ENCODE results near the gene CFAP77. TPM values are rescaled to one million over a fixed set of nuclear protein-coding genes. Genes with fewer than 3 reads are reported as not detected.

Gene CFAP77
- total RNA-seq, 2 experiments from 2014 or later: not detected

DNA sequence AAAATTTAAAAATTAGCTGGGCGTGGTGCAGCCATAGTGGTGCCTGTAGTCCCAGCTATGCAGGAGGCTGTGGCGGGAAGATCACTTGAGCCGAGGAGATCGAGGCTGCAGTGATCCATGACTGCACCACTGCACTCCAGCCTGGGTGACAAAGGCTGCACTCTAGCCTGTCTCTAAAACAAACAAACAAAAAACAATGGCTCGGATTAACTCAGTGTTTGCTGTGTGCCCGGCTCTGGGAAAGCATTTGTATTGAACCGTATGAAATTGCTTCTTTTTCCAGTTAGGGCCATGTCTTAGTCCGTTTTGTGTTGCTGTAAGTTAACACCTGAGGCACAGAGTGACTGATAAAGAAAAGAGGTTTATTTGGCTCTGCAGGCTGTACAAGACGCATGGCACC lies 62.6 kb downstream of the CFAP77 start:
- Mint-ChIP-seq H3K4me3 (no peak overlapping the region), H3K27ac (no peak overlapping the region), H3K4me1 (ENCODE audit: low read depth) (peaks cover 2% of the 10 kb centered on the region), H3K27me3 (peaks cover 18% of the 10 kb centered on the region), H3K36me3 (ENCODE audit: low read depth) (no peaks in the 10 kb centered on the region), H3K9me3 (no peaks in the 10 kb centered on the region)
- POLR2A ChIA-PET: no interaction called here
- TF ChIP-seq, protein P1, sequence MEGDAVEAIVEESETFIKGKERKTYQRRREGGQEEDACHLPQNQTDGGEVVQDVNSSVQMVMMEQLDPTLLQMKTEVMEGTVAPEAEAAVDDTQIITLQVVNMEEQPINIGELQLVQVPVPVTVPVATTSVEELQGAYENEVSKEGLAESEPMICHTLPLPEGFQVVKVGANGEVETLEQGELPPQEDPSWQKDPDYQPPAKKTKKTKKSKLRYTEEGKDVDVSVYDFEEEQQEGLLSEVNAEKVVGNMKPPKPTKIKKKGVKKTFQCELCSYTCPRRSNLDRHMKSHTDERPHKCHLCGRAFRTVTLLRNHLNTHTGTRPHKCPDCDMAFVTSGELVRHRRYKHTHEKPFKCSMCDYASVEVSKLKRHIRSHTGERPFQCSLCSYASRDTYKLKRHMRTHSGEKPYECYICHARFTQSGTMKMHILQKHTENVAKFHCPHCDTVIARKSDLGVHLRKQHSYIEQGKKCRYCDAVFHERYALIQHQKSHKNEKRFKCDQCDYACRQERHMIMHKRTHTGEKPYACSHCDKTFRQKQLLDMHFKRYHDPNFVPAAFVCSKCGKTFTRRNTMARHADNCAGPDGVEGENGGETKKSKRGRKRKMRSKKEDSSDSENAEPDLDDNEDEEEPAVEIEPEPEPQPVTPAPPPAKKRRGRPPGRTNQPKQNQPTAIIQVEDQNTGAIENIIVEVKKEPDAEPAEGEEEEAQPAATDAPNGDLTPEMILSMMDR (IDR thresholded peaks at IDR 0.05): no peak
- DNase-seq (no peak), ATAC-seq (no peak)
- CTCF ChIA-PET: interaction anchor here (1.1 kb wide), 1 partner anchor 35 kb away, joined by 3 read pairs; no protein-coding TSS in a partner anchor
- intact Hi-C loops (cut with micrococcal nuclease): no loop called here

DNA sequence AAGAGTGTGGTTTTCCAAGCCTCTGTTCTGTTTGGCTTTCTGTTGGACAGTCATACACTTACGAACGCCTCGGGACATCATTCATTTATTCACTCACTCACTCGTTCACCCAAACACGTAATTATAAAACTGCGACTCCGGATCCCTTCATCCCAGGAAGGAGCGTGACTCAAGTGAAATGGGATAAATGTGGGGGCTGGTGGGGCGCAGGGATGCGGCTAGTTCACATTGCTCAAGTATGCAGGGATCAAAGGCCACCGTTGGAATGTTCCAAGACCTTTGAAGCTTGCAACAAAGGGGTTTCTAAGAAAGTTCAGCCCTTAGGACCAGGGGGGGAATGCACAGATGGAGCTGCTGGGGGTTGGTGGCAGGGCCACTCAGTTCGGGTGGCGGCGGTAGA lies 64.2 kb downstream of the CFAP77 start:
- DNase-seq (no peak), ATAC-seq (no peak)
- Mint-ChIP-seq H3K36me3 (ENCODE audit: low read depth) (no peaks in the 10 kb centered on the region), H3K4me1 (ENCODE audit: low read depth) (peaks cover 2% of the 10 kb centered on the region), H3K27me3 (peaks cover 20% of the 10 kb centered on the region), H3K27ac (no peak overlapping the region), H3K4me3 (no peak overlapping the region), H3K9me3 (no peaks in the 10 kb centered on the region)
- ChIA-PET POLR2A (no interaction called here), CTCF (interaction anchor here (0.7 kb wide), 1 partner anchor 33 kb away, joined by 3 read pairs; no protein-coding TSS in a partner anchor)
- intact Hi-C loops (cut with micrococcal nuclease): no loop called here
- TF ChIP-seq, protein P1 (IDR thresholded peaks at IDR 0.05): no peak

DNA sequence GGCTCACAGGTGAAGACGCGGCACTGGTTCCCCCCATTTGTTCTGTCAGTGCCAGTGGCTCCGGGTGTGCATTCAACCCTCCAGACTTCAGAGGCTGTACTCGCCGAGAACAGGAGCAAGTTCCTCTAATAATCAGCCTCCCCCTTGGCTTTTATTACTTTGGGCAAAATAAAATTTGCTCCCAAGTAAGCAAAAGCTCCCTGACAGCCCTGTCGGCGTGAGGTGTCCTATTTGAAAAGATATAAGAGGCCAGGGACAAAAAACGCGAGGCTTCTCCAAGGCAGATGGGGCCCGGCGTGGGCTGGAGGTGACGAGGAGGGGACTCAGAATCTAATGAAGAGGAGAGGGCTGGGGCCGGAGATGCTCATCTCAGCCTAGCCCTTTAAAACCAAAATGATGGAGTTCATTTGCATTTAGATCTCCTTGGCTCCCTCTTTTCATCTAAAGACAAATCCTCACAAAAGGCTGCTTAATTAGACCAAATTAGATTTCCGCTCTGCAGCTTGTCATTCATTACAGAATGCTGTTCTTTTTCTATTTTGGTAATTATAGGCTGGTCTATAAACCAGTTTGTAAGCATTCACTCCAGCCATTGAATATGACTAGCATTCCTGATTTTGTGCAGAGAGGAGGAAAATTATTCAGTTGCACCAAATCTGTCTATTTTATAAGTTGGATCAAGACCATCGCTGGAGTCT lies 68.5 kb downstream of the CFAP77 start:
- Mint-ChIP-seq H3K9me3 (no peaks in the 10 kb centered on the region), H3K36me3 (ENCODE audit: low read depth) (no peaks in the 10 kb centered on the region), H3K27ac (no peak overlapping the region), H3K4me3 (no peak overlapping the region), H3K4me1 (ENCODE audit: low read depth) (no peaks in the 10 kb centered on the region), H3K27me3 (peaks cover 39% of the 10 kb centered on the region)
- ATAC-seq (no peak), DNase-seq (no peak)
- intact Hi-C loops (cut with micrococcal nuclease): no loop called here
- ChIA-PET CTCF (no interaction called here), POLR2A (no interaction called here)
- TF ChIP-seq, protein P1 (IDR thresholded peaks at IDR 0.05): no peak

DNA sequence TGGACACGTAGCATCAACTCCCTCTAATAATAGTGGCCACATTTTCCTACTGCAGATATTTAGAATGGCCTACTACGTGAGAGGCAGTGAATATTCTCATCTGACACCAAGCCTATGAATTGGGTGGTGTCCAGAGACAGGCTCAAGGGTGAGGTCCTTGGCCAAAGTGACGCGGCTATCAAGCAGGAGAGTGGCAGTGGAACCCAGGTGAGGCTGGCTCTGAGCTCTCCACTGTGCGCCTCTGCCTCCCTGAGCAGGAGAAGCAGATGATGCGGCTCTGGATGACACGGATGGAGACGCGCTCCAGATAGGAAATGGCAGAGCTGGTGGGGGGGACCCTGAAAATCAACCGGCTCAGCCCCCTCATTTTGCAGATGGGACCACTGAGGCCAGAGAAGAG lies 69.7 kb downstream of the CFAP77 start:
- H3K4me1 Mint-ChIP-seq (ENCODE audit: low read depth): no peaks in the 10 kb centered on the region
- no peaks in the 10 kb centered on the region for H3K36me3 Mint-ChIP-seq (ENCODE audit: low read depth)
- TF ChIP-seq, protein P1 (IDR thresholded peaks at IDR 0.05): no peak
- ATAC-seq (no peak), DNase-seq (no peak)
- peaks cover 37% of the 10 kb centered on the region for H3K27me3 Mint-ChIP-seq
- POLR2A ChIA-PET: no interaction called here
- no peak overlapping the region for H3K4me3 Mint-ChIP-seq
- intact Hi-C loops (cut with micrococcal nuclease): no loop called here
- no peaks in the 10 kb centered on the region for H3K9me3 Mint-ChIP-seq
- H3K27ac Mint-ChIP-seq: no peak overlapping the region
- CTCF ChIA-PET: no interaction called here

DNA sequence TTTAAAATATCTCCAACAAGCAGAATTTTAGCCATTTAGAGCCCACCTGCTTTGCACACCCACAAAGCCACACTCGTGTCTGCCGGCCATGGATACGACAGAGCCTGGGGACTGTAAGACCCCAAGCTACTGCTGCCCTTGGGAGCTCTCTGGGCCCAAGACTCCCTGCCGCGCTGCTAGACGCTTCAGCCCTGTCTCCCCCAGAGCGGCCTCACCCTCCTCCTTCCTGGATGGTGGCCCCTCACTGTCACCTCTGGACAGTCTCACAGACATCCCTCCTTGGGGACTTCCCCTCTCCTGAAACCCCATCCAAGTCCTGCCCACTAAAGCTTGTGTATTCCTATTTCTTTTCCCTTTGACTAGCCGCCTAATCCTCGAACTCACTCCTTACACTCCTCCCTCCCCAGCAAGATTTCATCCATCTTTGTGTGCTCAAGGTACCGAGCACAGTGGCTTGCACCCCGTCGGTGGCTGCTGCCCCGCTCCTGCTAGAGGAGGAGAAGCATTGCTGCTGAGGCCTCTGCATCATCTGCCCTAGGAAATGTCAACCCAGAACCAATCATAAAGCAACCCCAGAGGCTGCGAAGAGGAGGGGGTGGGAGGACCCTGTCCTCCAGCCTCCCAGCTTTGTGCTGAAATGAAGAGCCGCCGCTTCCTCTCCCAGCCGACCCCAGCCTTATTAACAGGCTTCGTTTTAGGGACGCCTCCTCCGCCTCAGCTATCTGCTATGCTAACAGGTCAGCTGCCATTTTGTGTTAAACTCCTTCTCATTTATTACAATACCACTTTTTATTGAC lies 71.2 kb downstream of the CFAP77 start:
- TF ChIP-seq, protein P1 (IDR thresholded peaks at IDR 0.05): no peak
- Mint-ChIP-seq H3K9me3 (no peaks in the 10 kb centered on the region), H3K36me3 (ENCODE audit: low read depth) (no peaks in the 10 kb centered on the region), H3K4me1 (ENCODE audit: low read depth) (no peaks in the 10 kb centered on the region), H3K27ac (no peak overlapping the region), H3K4me3 (no peak overlapping the region), H3K27me3 (peaks cover 37% of the 10 kb centered on the region)
- ATAC-seq: no peak
- POLR2A ChIA-PET: no interaction called here
- no peak for DNase-seq
- intact Hi-C loops (cut with micrococcal nuclease): no loop called here
- CTCF ChIA-PET: interaction anchor here (1.7 kb wide), 1 partner anchor 26 kb away, joined by 7 read pairs; no protein-coding TSS in a partner anchor

Data from activated CD8-positive, alpha-beta T cell treated with anti-CD3 and anti-CD28 coated beads for 36 hours (primary cell).